Caco-2 (cell line): ENCODE measurements around the gene B4GALT7. TPM values are rescaled to one million over a fixed set of nuclear protein-coding genes. Genes with fewer than 3 reads are reported as not detected.

ENCODE experiments used
- BruUV-seq: library from RNA; stranded (reverse); fragments of 400-500 nt; replicated peaks from 2 replicates; lab custom pipeline; 2021; lab: Mats Ljungman, UMichigan
- CTCF ChIA-PET: fragments of 300-600 bp; sonication (Branson Sonifier 250); formaldehyde crosslinking; loops from one replicate; lab custom pipeline; 2022; ENCODE audit warnings: antibody characterized with exemption; lab: Charles Lee
- POLR2A ChIA-PET: fragments of 300-600 bp; sonication (Branson Sonifier 250); formaldehyde crosslinking; loops from one replicate; lab custom pipeline; 2022; ENCODE audit warnings: antibody characterized with exemption; lab: Charles Lee
- DNase-seq, 2 experiments: peaks; one replicate each; pipeline versions ENCODE4 v3.0.0 to v3.0.0-alpha.2; 2020 to 2022
- H3K27me3 ChIP-seq: replicated peaks from 2 replicates; pipeline ENCODE4 v1.6.0; 2011; ENCODE audit warnings: low read length; ENCODE audit not compliant: control insufficient read depth, insufficient read depth
- H3K36me3 ChIP-seq: 2 replicates; pipeline ENCODE4 v1.5.1; 2011; ENCODE audit warnings: low read length; ENCODE audit not compliant: control insufficient read depth, insufficient read depth
- H3K4me1 ChIP-seq: fragments of 250-450 bp; sonication (Bioruptor Pico); 2 replicates; pipeline ENCODE4 v1.5.1; 2020; ENCODE audit warnings: mild to moderate bottlenecking
- H3K4me3 ChIP-seq: 2 replicates; pipeline ENCODE4 v1.5.1; 2011; ENCODE audit warnings: low read depth, mild to moderate bottlenecking, control low read depth, low read length
- H3K9me3 ChIP-seq: fragments of 250-450 bp; sonication (Bioruptor Pico); 2 replicates; pipeline ENCODE4 v1.5.1; 2020; ENCODE audit warnings: mild to moderate bottlenecking, moderate library complexity
- H3K27ac Mint-ChIP-seq: one replicate; pipeline ENCODE4 v1.8.0; 2022; ENCODE audit warnings: mixed read lengths; ENCODE audit not compliant: unreplicated experiment
- H3K27me3 Mint-ChIP-seq: one replicate; pipeline ENCODE4 v1.8.0; 2022; ENCODE audit warnings: mixed read lengths; ENCODE audit not compliant: insufficient read depth, unreplicated experiment
- H3K36me3 Mint-ChIP-seq: one replicate; pipeline ENCODE4 v1.8.0; 2022; ENCODE audit warnings: mild to moderate bottlenecking, mixed read lengths; ENCODE audit not compliant: insufficient read depth, unreplicated experiment
- H3K4me1 Mint-ChIP-seq: one replicate; pipeline ENCODE4 v1.8.0; 2022; ENCODE audit warnings: low read depth, mixed read lengths; ENCODE audit not compliant: unreplicated experiment
- H3K4me3 Mint-ChIP-seq: one replicate; pipeline ENCODE4 v1.8.0; 2022; ENCODE audit warnings: mild to moderate bottlenecking, moderate library complexity, mixed read lengths; ENCODE audit not compliant: unreplicated experiment
- H3K9me3 Mint-ChIP-seq: one replicate; pipeline ENCODE4 v1.8.0; 2022; ENCODE audit warnings: mixed read lengths; ENCODE audit not compliant: unreplicated experiment
- CTCF ChIP-seq, 2 experiments: fragments of 200-600 bp in 1 of 2; IDR thresholded peaks; 1 replicate in 1 of 2; 2 replicates in 1 of 2; pipeline versions ENCODE4 v1.5.1 to v1.8.0; 2011 to 2022; ENCODE audit warnings: antibody characterized with exemption in 1 of 2, control low read depth in 1 of 2, inconsistent platforms in 1 of 2, low read depth in 1 of 2, low read length in 1 of 2, mild to moderate bottlenecking in 1 of 2, moderate library complexity in 1 of 2; ENCODE audit not compliant: insufficient read depth in 1 of 2, severe bottlenecking in 1 of 2, unreplicated experiment in 1 of 2
- intact Hi-C: fragments of 100-400 bp; cut with micrococcal nuclease; formaldehyde crosslinking; loops from one replicate; pipeline ENCODE4 v1.10.0; 2022; ENCODE audit not compliant: unreplicated experiment
- total RNA-seq: library from RNA; stranded (reverse); gene quantifications from 2 replicates; pipeline ENCODE4 v1.2.3, GENCODE V29; 2022

The B4GALT7 gene
- total RNA-seq, 1 experiment from 2014 or later: 30.0 TPM

GRCh38 chr5:177588413-177588909, 11.5 kb upstream of the B4GALT7 start:
- Histone ChIP-seq H3K4me3 (no peak overlapping the region), H3K36me3 (peaks cover 4% of the 10 kb centered on the region), H3K27me3 (no peaks in the 10 kb centered on the region; the same call in none of the 2 replicates), H3K4me1 (peaks cover 22% of the 10 kb centered on the region), H3K9me3 (no peaks in the 10 kb centered on the region)
- peaks cover 8% of the 10 kb centered on the region for H3K27me3 Mint-ChIP-seq
- H3K27ac Mint-ChIP-seq: peak overlapping the region; percentile 49
- TF ChIP-seq CTCF (IDR thresholded peaks at IDR 0.05; ENCODE audit: insufficient read depth in 1 of 2, low read depth in 1 of 2, low read length in 1 of 2, severe bottlenecking in 1 of 2, unreplicated experiment in 1 of 2): peak in 1 of 2 experiments; percentile 13
- H3K4me1 Mint-ChIP-seq: peaks cover 20% of the 10 kb centered on the region
- no TSS peak for BruUV-seq
- intact Hi-C loops: loop anchor here (1.0 kb wide), 2 partner anchors 31 to 71 kb away; no protein-coding TSS in a partner anchor
- peak; percentile 79 to 84 for DNase-seq
- ChIA-PET CTCF (interaction anchor here (1.0 to 1.5 kb wide), 2 partner anchors 11 to 19 kb away, joined by 3 read pairs; no protein-coding TSS in a partner anchor), POLR2A (interaction anchor here (0.7 kb wide), 2 partner anchors 68 to 162 kb away, joined by 3 to 4 read pairs; partner anchors contain the start of gene GRK6)
- no peaks in the 10 kb centered on the region for H3K9me3 Mint-ChIP-seq
- H3K36me3 Mint-ChIP-seq: peaks cover 22% of the 10 kb centered on the region
- peak overlapping the region; percentile 68 for H3K4me3 Mint-ChIP-seq

GRCh38 chr5:177590406-177590805, 9.5 kb upstream of the B4GALT7 start:
- Mint-ChIP-seq H3K27ac (no peak overlapping the region), H3K36me3 (peaks cover 38% of the 10 kb centered on the region), H3K9me3 (no peaks in the 10 kb centered on the region), H3K4me1 (peaks cover 20% of the 10 kb centered on the region), H3K27me3 (peaks cover 3% of the 10 kb centered on the region), H3K4me3 (no peak overlapping the region)
- intact Hi-C loops: no loop called here
- Histone ChIP-seq H3K4me3 (no peak overlapping the region), H3K9me3 (no peaks in the 10 kb centered on the region), H3K27me3 (no peaks in the 10 kb centered on the region), H3K36me3 (peaks cover 15% of the 10 kb centered on the region), H3K4me1 (peaks cover 22% of the 10 kb centered on the region)
- CTCF ChIA-PET: no interaction called here
- POLR2A ChIA-PET: no interaction called here
- TF ChIP-seq CTCF (IDR thresholded peaks at IDR 0.05; ENCODE audit: insufficient read depth in 1 of 2, low read depth in 1 of 2, low read length in 1 of 2, severe bottlenecking in 1 of 2, unreplicated experiment in 1 of 2): no peak
- no TSS peak for BruUV-seq
- DNase-seq: no peak

GRCh38 chr5:177591690-177592009, 8.3 kb upstream of the B4GALT7 start:
- CTCF ChIA-PET: interaction anchor here (0.6 to 1.5 kb wide), 3 partner anchors 16 to 91 kb away, joined by 3 to 7 read pairs (median 4); no protein-coding TSS in a partner anchor
- BruUV-seq: no TSS peak
- H3K4me1 Mint-ChIP-seq: peaks cover 20% of the 10 kb centered on the region
- Histone ChIP-seq H3K9me3 (no peaks in the 10 kb centered on the region), H3K36me3 (peaks cover 15% of the 10 kb centered on the region), H3K27me3 (no peaks in the 10 kb centered on the region), H3K4me3 (peak overlapping the region; percentile 87), H3K4me1 (peaks cover 22% of the 10 kb centered on the region)
- H3K36me3 Mint-ChIP-seq: peaks cover 50% of the 10 kb centered on the region
- intact Hi-C loops: no loop called here
- no peak for TF ChIP-seq CTCF (IDR thresholded peaks at IDR 0.05; ENCODE audit: insufficient read depth in 1 of 2, low read depth in 1 of 2, low read length in 1 of 2, severe bottlenecking in 1 of 2, unreplicated experiment in 1 of 2)
- POLR2A ChIA-PET: interaction anchor here (0.8 to 1.4 kb wide), 2 partner anchors 12 to 16 kb away, joined by 3 to 4 read pairs; no protein-coding TSS in a partner anchor
- peak overlapping the region; percentile 88 for H3K27ac Mint-ChIP-seq
- H3K27me3 Mint-ChIP-seq: no peaks in the 10 kb centered on the region
- no peaks in the 10 kb centered on the region for H3K9me3 Mint-ChIP-seq
- no peak for DNase-seq
- peak overlapping the region; percentile 84 for H3K4me3 Mint-ChIP-seq
